CD4-positive, CD25-positive, alpha-beta regulatory T cell (primary cell): ENCODE measurements around the gene COMMD3. TPM values are rescaled to one million over a fixed set of nuclear protein-coding genes. Genes with fewer than 3 reads are reported as not detected.

Source experiments
- polyA plus RNA-seq, 4 donors: library from polyadenylated mRNA; unstranded; fragments of 300-500 nt; fragmentation: Illumina TruSeq; gene quantifications; one replicate each; pipeline ENCODE4 v1.2.3, GENCODE V29; 2021
- total RNA-seq: library from RNA; stranded (reverse); gene quantifications from one replicate; pipeline ENCODE4 v1.2.3, GENCODE V29; 2022

COMMD3 gene
- total and polyA plus RNA-seq, 5 donors from 2014 or later, result 30.6 to 99.8 (median 87.7) TPM

Other genes starting within 250 kb of the COMMD3 start
- gene EBLN1, start 98.4 kb upstream of the COMMD3 start, total RNA-seq, result not detected
- gene EBLN1, start 98.4 kb upstream of the COMMD3 start, polyA plus RNA-seq, result not detected
- gene BMI1, start 4.7 kb downstream of the COMMD3 start, total RNA-seq, result 35.3 TPM
- 10 to 100 TPM; 27.0 to 35.3 (median 31.0) TPM for gene BMI1, start 4.7 kb downstream of the COMMD3 start, polyA plus RNA-seq
- not detected for gene SPAG6, start 29.1 kb downstream of the COMMD3 start, total RNA-seq
- under 1 TPM in 2 of 4 donors, not detected in 2; 0.15 to 0.18 TPM for gene SPAG6, start 29.1 kb downstream of the COMMD3 start, polyA plus RNA-seq